OCI-M2 (cell line): ENCODE results near the gene ARL13B.

Experiments
- DNase-seq: peaks from one replicate; lab custom pipeline; 2025; ENCODE audit not compliant: unreplicated experiment; lab: John Stamatoyannopoulos, UW

The ARL13B gene

DNA sequence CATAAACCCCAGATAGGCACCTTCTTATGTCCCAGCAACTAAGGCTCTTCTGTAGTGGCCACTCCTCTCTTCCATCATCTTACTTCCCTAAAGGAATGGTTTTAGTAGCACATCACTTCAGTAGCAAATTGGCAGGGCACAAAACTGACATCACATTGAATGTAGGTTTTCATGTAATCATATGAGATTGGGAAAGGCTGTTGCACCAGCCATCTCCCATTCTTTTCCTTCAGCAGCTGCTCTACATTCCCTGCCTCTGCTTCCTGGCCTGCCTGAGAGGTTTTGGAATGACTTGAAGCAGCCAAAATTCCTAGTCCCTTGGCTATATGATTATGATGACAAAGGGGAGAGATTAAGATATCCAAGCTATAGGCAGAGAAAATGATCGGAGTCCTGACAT is 119.4 kb downstream of the ARL13B start:
- DNase-seq = no peak

- no peak for DNase-seq
Measured at GRCh38 chr3:94101860-94102259, 121.9 kb downstream of the ARL13B start.
